Activated CD8-positive, alpha-beta T cell treated with anti-CD3 and anti-CD28 coated beads, Interleukin-2, amount 10 ng/mL, durations not matched to agents 7 days and 5 days (primary cell): Measurements from ENCODE around the gene TMEM44. TPM values are rescaled to one million over a fixed set of nuclear protein-coding genes. Genes with fewer than 3 reads are reported as not detected.
A peak's percentile ranks its signal among the peaks of the same experiment; 100 is the strongest.

Source experiments
- ATAC-seq: fragments of 150-1000 bp; cut with Tn5 transposase; one replicate; pipeline ENCODE4 v1.10.0; 2021; ENCODE audit warnings: moderate library complexity
- CTCF ChIA-PET: fragments of 350-600 bp; sonication (Branson Sonifier 250); formaldehyde crosslinking; loops from one replicate; lab custom pipeline; 2021; ENCODE audit warnings: antibody characterized with exemption; lab: Charles Lee
- POLR2A ChIA-PET: fragments of 350-600 bp; sonication (Branson Sonifier 250); formaldehyde crosslinking; loops from one replicate; lab custom pipeline; 2021; ENCODE audit warnings: antibody characterized with exemption; lab: Charles Lee
- DNase-seq: peaks from one replicate; pipeline ENCODE4 v3.0.0-alpha.2; 2020
- H3K27ac Mint-ChIP-seq: one replicate; pipeline ENCODE4 v1.8.0; 2021; ENCODE audit warnings: mild to moderate bottlenecking, mixed read lengths
- H3K27me3 Mint-ChIP-seq: one replicate; pipeline ENCODE4 v1.8.0; 2021; ENCODE audit warnings: low read depth, mixed read lengths
- H3K36me3 Mint-ChIP-seq: one replicate; pipeline ENCODE4 v1.8.0; 2021; ENCODE audit warnings: low read depth, mixed read lengths
- H3K4me1 Mint-ChIP-seq: one replicate; pipeline ENCODE4 v1.8.0; 2021; ENCODE audit warnings: low read depth, mixed read lengths
- H3K4me3 Mint-ChIP-seq: one replicate; pipeline ENCODE4 v1.8.0; 2021; ENCODE audit warnings: mild to moderate bottlenecking, mixed read lengths
- H3K9me3 Mint-ChIP-seq: one replicate; pipeline ENCODE4 v1.8.0; 2022; ENCODE audit warnings: mixed read lengths; ENCODE audit not compliant: insufficient read depth
- total RNA-seq, 2 experiments: library from RNA; stranded (reverse); gene quantifications; one replicate each; pipeline ENCODE4 v1.2.3, GENCODE V29; 2021

The TMEM44 gene
- total RNA-seq, 2 experiments from 2014 or later = 9.1 to 9.9 TPM

- H3K4me3 Mint-ChIP-seq = no peak overlapping the region
- no peak for DNase-seq
- H3K27ac Mint-ChIP-seq = no peak overlapping the region
- H3K36me3 Mint-ChIP-seq = no peaks in the 10 kb centered on the region
- peaks cover 2% of the 10 kb centered on the region for H3K4me1 Mint-ChIP-seq
- ATAC-seq = no peak
- CTCF ChIA-PET = interaction anchor here (0.6 to 6.7 kb wide), 4 partner anchors 10 to 107 kb away, joined by 3 to 62 read pairs (median 4); no protein-coding TSS in a partner anchor
- H3K9me3 Mint-ChIP-seq = no peaks in the 10 kb centered on the region
- POLR2A ChIA-PET = no interaction called here
- H3K27me3 Mint-ChIP-seq = peaks cover 6% of the 10 kb centered on the region
These were observed 55.0 kb downstream of the TMEM44 start for GRCh38 chr3:194577986-194578905.

GRCh38 chr3:194575484-194576210 lies 57.6 kb downstream of the TMEM44 start:
- ChIA-PET POLR2A (no interaction called here), CTCF (interaction anchor here (1.4 to 6.7 kb wide), 3 partner anchors 98 to 242 kb away, joined by 4 to 62 read pairs (median 8); no protein-coding TSS in a partner anchor)
- Mint-ChIP-seq H3K27ac (no peak overlapping the region), H3K27me3 (peaks cover 30% of the 10 kb centered on the region), H3K36me3 (no peaks in the 10 kb centered on the region), H3K4me1 (peaks cover 2% of the 10 kb centered on the region), H3K4me3 (no peak overlapping the region), H3K9me3 (no peaks in the 10 kb centered on the region)
- ATAC-seq (no peak), DNase-seq (no peak)

DNA sequence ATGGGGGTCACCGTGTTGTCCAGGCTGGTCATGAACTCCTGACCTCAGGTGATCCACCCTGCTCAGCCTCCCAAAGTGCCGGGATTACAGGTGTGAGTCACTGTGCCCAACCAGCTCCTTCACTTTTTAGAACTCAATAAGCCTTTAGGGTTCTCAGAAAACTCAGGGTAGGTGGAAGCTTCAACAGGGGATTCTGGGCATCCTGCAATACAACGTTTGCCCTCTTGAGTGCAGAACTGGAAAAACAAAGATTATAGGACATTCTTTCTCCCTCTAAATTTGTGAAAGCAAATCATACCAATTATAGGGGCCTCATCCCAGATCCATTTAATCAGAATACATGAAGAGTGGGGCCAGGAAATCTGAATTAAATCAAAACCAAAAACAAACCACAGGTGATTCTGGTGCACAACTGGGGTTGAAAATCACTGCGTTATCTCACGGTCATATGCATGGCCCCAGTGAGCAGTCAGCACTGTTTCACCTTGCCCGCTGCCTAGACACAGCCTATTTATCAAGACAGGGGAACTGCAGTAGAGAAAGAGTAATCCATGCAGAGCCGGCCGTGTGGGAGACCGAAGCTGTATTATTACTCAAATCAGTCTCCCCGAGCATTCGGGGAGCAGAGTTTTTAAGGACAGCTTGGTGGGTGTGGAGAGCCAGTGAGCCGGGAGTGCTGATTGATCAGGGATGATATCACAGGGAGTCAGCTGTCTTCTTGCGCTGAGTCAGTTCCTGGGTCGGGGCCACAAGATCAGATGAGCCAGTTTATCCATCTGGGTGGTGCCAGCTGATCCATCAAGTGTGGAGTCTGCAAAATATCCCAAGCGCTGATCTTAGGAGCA lies 58.4 kb downstream of the TMEM44 start:
- no peak for ATAC-seq
- H3K9me3 Mint-ChIP-seq = no peaks in the 10 kb centered on the region
- DNase-seq = no peak
- ChIA-PET CTCF (interaction anchor here (1.2 to 6.7 kb wide), 7 partner anchors 19 to 241 kb away, joined by 4 to 62 read pairs (median 7); no protein-coding TSS in a partner anchor), POLR2A (interaction anchor here (0.9 kb wide), 1 partner anchor 9 kb away, joined by 3 read pairs; no protein-coding TSS in a partner anchor)
- H3K4me1 Mint-ChIP-seq = peaks cover 2% of the 10 kb centered on the region
- H3K27ac Mint-ChIP-seq = no peak overlapping the region
- H3K27me3 Mint-ChIP-seq = peaks cover 30% of the 10 kb centered on the region
- no peak overlapping the region for H3K4me3 Mint-ChIP-seq
- H3K36me3 Mint-ChIP-seq = no peaks in the 10 kb centered on the region

DNA sequence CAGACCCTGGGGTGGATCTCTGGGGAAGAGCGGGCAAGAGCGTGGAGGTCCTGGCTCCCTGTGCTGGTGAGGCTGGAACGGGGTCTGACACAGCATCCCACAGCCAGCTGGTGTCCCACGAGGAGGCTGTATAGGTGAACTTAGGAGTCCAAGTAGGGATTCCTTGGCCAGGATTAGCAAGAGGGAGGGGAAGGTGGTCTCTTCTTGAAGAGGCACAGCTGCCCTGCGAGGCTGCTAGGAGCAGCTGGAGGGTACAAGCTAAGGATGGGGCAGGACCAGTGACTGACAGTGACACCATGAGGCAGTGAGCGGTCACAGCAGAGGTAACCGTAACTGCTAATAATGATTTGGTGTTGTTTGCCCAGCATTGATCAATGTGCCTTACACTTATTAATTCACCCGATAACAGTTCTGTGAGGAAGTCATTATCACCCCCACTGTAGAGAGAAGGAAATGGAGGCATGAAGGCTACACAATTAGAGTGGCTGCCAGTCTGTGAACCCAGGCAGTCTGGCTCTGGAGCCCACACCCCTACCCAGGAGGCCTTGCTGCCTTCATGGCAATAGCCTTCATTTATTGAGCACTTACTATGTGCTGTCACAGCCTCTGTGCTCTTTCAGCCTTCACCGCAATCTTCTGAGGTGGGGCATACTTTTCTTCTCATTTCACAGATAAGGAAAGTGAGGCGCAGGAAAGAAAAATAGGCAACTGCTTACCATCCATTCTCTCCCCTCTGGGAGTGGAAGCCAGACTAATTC lies 59.4 kb downstream of the TMEM44 start:
- ATAC-seq = peak; percentile 87
- DNase-seq = peak; percentile 46
- Mint-ChIP-seq H3K27me3 (peaks cover 30% of the 10 kb centered on the region), H3K36me3 (no peaks in the 10 kb centered on the region), H3K4me3 (no peak overlapping the region), H3K9me3 (no peaks in the 10 kb centered on the region), H3K4me1 (peaks cover 2% of the 10 kb centered on the region), H3K27ac (no peak overlapping the region)
- ChIA-PET POLR2A (interaction anchor here (0.9 kb wide), 1 partner anchor 10 kb away, joined by 3 read pairs; no protein-coding TSS in a partner anchor), CTCF (interaction anchor here (0.6 to 6.7 kb wide), 17 partner anchors 18 to 240 kb away, joined by 3 to 62 read pairs (median 4); no protein-coding TSS in a partner anchor)

GRCh38 chr3:194572944-194573491 lies 60.2 kb downstream of the TMEM44 start:
- CTCF ChIA-PET = interaction anchor here (0.6 to 6.7 kb wide), 16 partner anchors 12 to 239 kb away, joined by 3 to 62 read pairs (median 4); no protein-coding TSS in a partner anchor
- Mint-ChIP-seq H3K27me3 (peaks cover 30% of the 10 kb centered on the region), H3K4me3 (no peak overlapping the region), H3K36me3 (no peaks in the 10 kb centered on the region), H3K4me1 (peaks cover 2% of the 10 kb centered on the region), H3K9me3 (no peaks in the 10 kb centered on the region), H3K27ac (no peak overlapping the region)
- POLR2A ChIA-PET = interaction anchor here (1.2 kb wide), 1 partner anchor 87 kb away, joined by 3 read pairs; no protein-coding TSS in a partner anchor
- ATAC-seq = no peak
- no peak for DNase-seq

DNA sequence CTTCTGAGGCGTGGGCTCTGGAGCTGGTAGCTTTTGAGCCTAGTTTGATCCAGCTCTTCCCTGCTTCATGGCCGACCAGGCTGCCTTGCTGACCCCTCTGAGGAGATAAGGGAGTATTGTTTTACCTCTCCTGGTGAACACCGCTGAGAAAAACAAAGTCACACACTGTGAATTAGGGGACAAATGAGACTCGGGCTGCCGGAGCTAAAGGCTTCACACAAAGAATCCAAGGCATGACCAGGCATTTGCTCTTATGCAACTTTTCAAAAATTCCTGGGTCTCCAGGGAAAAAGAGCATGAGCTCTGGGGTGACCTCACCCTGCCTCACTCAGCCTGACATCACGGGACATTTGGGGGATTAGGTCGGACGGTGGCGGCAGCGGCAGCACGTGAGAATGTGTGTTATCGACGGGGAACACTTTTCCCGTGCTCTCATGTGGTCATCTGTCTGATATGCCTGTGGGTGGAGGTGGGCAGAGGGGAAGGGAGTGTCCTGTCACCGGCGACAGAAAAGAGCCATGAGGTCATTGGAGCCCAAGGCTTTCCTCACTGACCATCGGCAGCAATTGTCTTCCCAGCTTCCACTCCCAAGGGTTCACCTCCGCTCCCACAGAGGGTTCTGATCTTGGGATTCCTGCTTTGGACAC lies 61.0 kb downstream of the TMEM44 start:
- Mint-ChIP-seq H3K9me3 (no peaks in the 10 kb centered on the region), H3K36me3 (no peaks in the 10 kb centered on the region), H3K27me3 (peaks cover 30% of the 10 kb centered on the region), H3K4me1 (no peaks in the 10 kb centered on the region), H3K4me3 (no peak overlapping the region), H3K27ac (no peak overlapping the region)
- DNase-seq = no peak
- no peak for ATAC-seq
- CTCF ChIA-PET = interaction anchor here (1.1 to 6.7 kb wide), 3 partner anchors 69 to 101 kb away, joined by 3 to 62 read pairs (median 6); no protein-coding TSS in a partner anchor
- POLR2A ChIA-PET = interaction anchor here (1.2 kb wide), 1 partner anchor 86 kb away, joined by 3 read pairs; no protein-coding TSS in a partner anchor

GRCh38 chr3:194571491-194572142 lies 61.6 kb downstream of the TMEM44 start:
- POLR2A ChIA-PET = no interaction called here
- H3K27ac Mint-ChIP-seq = no peak overlapping the region
- no peaks in the 10 kb centered on the region for H3K36me3 Mint-ChIP-seq
- no peaks in the 10 kb centered on the region for H3K4me1 Mint-ChIP-seq
- peaks cover 30% of the 10 kb centered on the region for H3K27me3 Mint-ChIP-seq
- CTCF ChIA-PET = interaction anchor here (1.1 to 6.7 kb wide), 2 partner anchors 97 to 100 kb away, joined by 3 to 62 read pairs; no protein-coding TSS in a partner anchor
- no peak for DNase-seq
- no peak for ATAC-seq
- no peaks in the 10 kb centered on the region for H3K9me3 Mint-ChIP-seq
- no peak overlapping the region for H3K4me3 Mint-ChIP-seq

DNA sequence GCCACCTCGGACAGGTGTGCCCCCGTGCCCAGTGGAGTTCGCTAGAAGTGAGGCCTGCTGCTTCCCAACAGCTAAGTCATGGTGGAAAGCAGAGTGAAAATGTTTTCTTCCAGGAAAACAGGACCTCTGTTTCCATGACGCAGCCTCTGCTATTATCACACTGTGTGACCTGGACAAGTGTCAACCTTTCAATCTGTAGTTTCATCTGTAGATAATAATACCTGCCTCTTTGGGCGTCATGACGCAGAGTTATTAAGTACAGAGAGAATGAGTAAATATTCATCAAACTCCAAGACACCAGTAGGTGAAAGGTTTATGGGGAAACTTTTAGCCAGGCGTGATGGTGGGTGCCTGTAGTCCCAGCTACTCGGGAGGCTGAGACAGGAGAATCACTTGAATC lies 62.3 kb downstream of the TMEM44 start:
- ChIA-PET CTCF (interaction anchor here (1.1 kb wide), 1 partner anchor 99 kb away, joined by 4 read pairs; no protein-coding TSS in a partner anchor), POLR2A (no interaction called here)
- Mint-ChIP-seq H3K27ac (no peak overlapping the region), H3K9me3 (no peaks in the 10 kb centered on the region), H3K4me1 (no peaks in the 10 kb centered on the region), H3K4me3 (no peak overlapping the region), H3K27me3 (peaks cover 30% of the 10 kb centered on the region), H3K36me3 (no peaks in the 10 kb centered on the region)
- no peak for ATAC-seq
- DNase-seq = no peak

DNA sequence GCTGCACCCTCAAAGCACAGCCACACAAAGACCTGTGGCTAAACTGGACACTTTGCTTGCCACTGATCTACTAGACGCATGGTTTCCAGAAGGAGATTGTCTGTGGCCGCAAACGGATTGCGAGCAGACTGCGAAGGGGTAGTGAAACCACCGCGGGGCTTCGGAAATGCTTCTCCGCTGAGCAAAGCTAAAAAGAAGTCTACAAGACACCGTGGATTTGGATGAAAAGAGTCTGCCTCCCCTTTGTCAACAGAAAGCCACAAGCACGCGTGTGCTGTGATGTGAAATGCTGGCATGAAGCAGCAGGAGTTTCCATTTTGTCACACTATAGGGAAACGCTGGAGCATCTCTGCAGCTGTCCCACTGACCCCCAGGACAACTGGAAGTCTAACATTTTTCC lies 63.0 kb downstream of the TMEM44 start:
- POLR2A ChIA-PET = no interaction called here
- ATAC-seq (no peak), DNase-seq (no peak)
- Mint-ChIP-seq H3K27ac (no peak overlapping the region), H3K4me1 (no peaks in the 10 kb centered on the region), H3K4me3 (no peak overlapping the region), H3K36me3 (no peaks in the 10 kb centered on the region), H3K27me3 (peaks cover 30% of the 10 kb centered on the region), H3K9me3 (no peaks in the 10 kb centered on the region)
- CTCF ChIA-PET = interaction anchor here (1.1 kb wide), 1 partner anchor 98 kb away, joined by 4 read pairs; no protein-coding TSS in a partner anchor
